Neural cell (in vitro differentiated cells): ENCODE data around the gene MOB3B. TPM values are rescaled to one million over a fixed set of nuclear protein-coding genes. Genes with fewer than 3 reads are reported as not detected.

Source experiments
- H2AFZ ChIP-seq: fragments of 200-600, 300-800 bp; sonication (generic), shearing (Covaris generic); 2 replicates; pipeline ENCODE4 v1.6.0; 2014; ENCODE audit warnings: low read depth, mild to moderate bottlenecking, antibody characterized with exemption, low read length, moderate library complexity
- H3F3A ChIP-seq: fragments of 200-600 bp; shearing (Covaris generic); 2 replicates; pipeline ENCODE4 v1.6.1; 2016; ENCODE audit warnings: mild to moderate bottlenecking, moderate library complexity, mixed read lengths, antibody characterized with exemption, low read length; ENCODE audit not compliant: insufficient read depth, poor library complexity, severe bottlenecking
- H3K27ac ChIP-seq: fragments of 200-600, 300-800 bp; sonication (generic), shearing (Covaris generic); 2 replicates; pipeline ENCODE4 v1.5.1; 2014; ENCODE audit warnings: mild to moderate bottlenecking, low read length, moderate library complexity
- H3K27me3 ChIP-seq: fragments of 300-800, 200-600 bp; sonication (generic), shearing (Covaris generic); 2 replicates; pipeline ENCODE4 v1.6.0; 2014; ENCODE audit warnings: mild to moderate bottlenecking, low read depth, low read length, moderate library complexity; ENCODE audit not compliant: insufficient read depth
- H3K36me3 ChIP-seq: fragments of 300-800, 200-600 bp; sonication (generic), shearing (Covaris generic); 2 replicates; pipeline ENCODE4 v1.5.1; 2014; ENCODE audit warnings: mild to moderate bottlenecking, antibody characterized with exemption, low read length, moderate library complexity; ENCODE audit not compliant: insufficient read depth
- H3K4me2 ChIP-seq: fragments of 300-800, 200-600 bp; sonication (generic), shearing (Covaris generic); 2 replicates; pipeline ENCODE4 v1.6.0; 2014; ENCODE audit warnings: mild to moderate bottlenecking, low read length
- H3K4me3 ChIP-seq: fragments of 300-800, 200-600 bp; sonication (generic), shearing (Covaris generic); 2 replicates; pipeline ENCODE4 v1.5.1; 2014; ENCODE audit warnings: mild to moderate bottlenecking, low read length, moderate library complexity
- H3K79me2 ChIP-seq: fragments of 200-600 bp; shearing (Covaris generic); replicated peaks from 2 replicates; pipeline ENCODE4 v1.6.0; 2014; ENCODE audit warnings: mild to moderate bottlenecking, low read length, moderate library complexity; ENCODE audit not compliant: insufficient read depth
- H3K9ac ChIP-seq: fragments of 300-800, 200-600 bp; sonication (generic), shearing (Covaris generic); 2 replicates; pipeline ENCODE4 v1.6.1; 2016; ENCODE audit warnings: mild to moderate bottlenecking, low read length, mixed read lengths
- H3K9me2 ChIP-seq: fragments of 200-600 bp; shearing (Covaris generic); 2 replicates; pipeline ENCODE4 v1.6.1; 2016; ENCODE audit warnings: mild to moderate bottlenecking, low read length, mixed read lengths; ENCODE audit not compliant: insufficient read depth
- H3K9me3 ChIP-seq: fragments of 200-600, 300-800 bp; sonication (generic), shearing (Covaris generic); 2 replicates; pipeline ENCODE4 v1.6.1; 2016; ENCODE audit warnings: mild to moderate bottlenecking, mixed run types, low read length, moderate library complexity, mixed read lengths
- H4K20me1 ChIP-seq: fragments of 200-600 bp; shearing (Covaris generic); 2 replicates; pipeline ENCODE4 v1.6.1; 2016; ENCODE audit warnings: mild to moderate bottlenecking, mixed run types; ENCODE audit not compliant: insufficient read depth
- CTCF ChIP-seq: fragments of 450-650 bp; IDR thresholded peaks from 2 replicates; pipeline ENCODE4 v1.5.1; 2014; ENCODE audit warnings: antibody characterized with exemption, mild to moderate bottlenecking, moderate library complexity; ENCODE audit not compliant: poor library complexity, severe bottlenecking
- EP300 ChIP-seq: fragments of 450-650 bp; conservative IDR thresholded peaks from 2 replicates; pipeline ENCODE4 v1.6.1; 2014; ENCODE audit warnings: antibody characterized with exemption, mild to moderate bottlenecking, moderate library complexity; ENCODE audit not compliant: poor library complexity, severe bottlenecking
- EZH2 ChIP-seq: fragments of 200-600, 300-800 bp; shearing (Covaris generic), sonication (generic); IDR thresholded peaks from 2 replicates; pipeline ENCODE4 v1.6.1; 2014; ENCODE audit warnings: antibody characterized with exemption, low read length, borderline replicate concordance, mild to moderate bottlenecking; ENCODE audit not compliant: insufficient read depth, poor library complexity, severe bottlenecking
- MXI1 ChIP-seq: fragments of 450-650 bp; conservative IDR thresholded peaks from 2 replicates; pipeline ENCODE4 v1.6.1; 2014; ENCODE audit warnings: antibody characterized with exemption, mild to moderate bottlenecking; ENCODE audit not compliant: poor library complexity, severe bottlenecking
- POLR2AphosphoS5 ChIP-seq: IDR thresholded peaks from 2 replicates; pipeline ENCODE4 v1.6.1; 2012
- RAD21 ChIP-seq: fragments of 450-650 bp; conservative IDR thresholded peaks from 2 replicates; pipeline ENCODE4 v1.6.1; 2014; ENCODE audit warnings: antibody characterized with exemption, mild to moderate bottlenecking, moderate library complexity
- REST ChIP-seq: IDR thresholded peaks from 2 replicates; pipeline ENCODE4 v1.6.1; 2012; ENCODE audit warnings: borderline replicate concordance
- SMC3 ChIP-seq: fragments of 450-650 bp; conservative IDR thresholded peaks from 2 replicates; pipeline ENCODE4 v1.6.1; 2014; ENCODE audit warnings: antibody characterized with exemption, mild to moderate bottlenecking, moderate library complexity; ENCODE audit not compliant: poor library complexity
- TAF1 ChIP-seq: IDR thresholded peaks from 2 replicates; pipeline ENCODE4 v1.6.1; 2012; ENCODE audit warnings: low read depth
- polyA plus RNA-seq: library from polyadenylated mRNA; depleted of rRNA; stranded (reverse); fragments of >200 nt; gene quantifications from 2 replicates; pipeline ENCODE4 v1.2.3, GENCODE V29; 2014

Gene MOB3B
- polyA plus RNA-seq, 1 donor from 2014 or later, result 1.8 TPM

GRCh38 chr9:27280860-27281259, 248.8 kb downstream of the MOB3B start:
- Histone ChIP-seq H3K4me2 (no peak overlapping the region), H2AFZ (no peak overlapping the region), H3K4me3 (no peak overlapping the region), H3K9me3 (no peaks in the 10 kb centered on the region), H3K27me3 (no peaks in the 10 kb centered on the region), H3K36me3 (no peaks in the 10 kb centered on the region), H3K9me2 (no peaks in the 10 kb centered on the region), H4K20me1 (no peaks in the 10 kb centered on the region), H3F3A (no peaks in the 10 kb centered on the region), H3K9ac (no peak overlapping the region), H3K27ac (no peak overlapping the region), H3K79me2 (no peaks in the 10 kb centered on the region)
- no peak for TF ChIP-seq RAD21
- TF ChIP-seq MXI1, result no peak
- TF ChIP-seq EZH2, result no peak
- no peak for TF ChIP-seq POLR2AphosphoS5
- no peak for TF ChIP-seq TAF1

GRCh38 chr9:27280249-27280648, 249.4 kb downstream of the MOB3B start:
- Histone ChIP-seq H3K36me3 (no peaks in the 10 kb centered on the region), H2AFZ (no peak overlapping the region), H3K4me3 (no peak overlapping the region), H3K4me2 (no peak overlapping the region), H3K9me2 (no peaks in the 10 kb centered on the region), H3K27ac (no peak overlapping the region), H3F3A (no peaks in the 10 kb centered on the region), H3K9ac (no peak overlapping the region), H3K27me3 (no peaks in the 10 kb centered on the region), H3K79me2 (no peaks in the 10 kb centered on the region), H4K20me1 (no peaks in the 10 kb centered on the region), H3K9me3 (no peaks in the 10 kb centered on the region)
- TF ChIP-seq MXI1 (no peak), EZH2 (no peak), POLR2AphosphoS5 (no peak), EP300 (no peak), RAD21 (no peak), TAF1 (no peak), CTCF (no peak), SMC3 (no peak), REST (no peak)
